A549 (cell line): ENCODE measurements around the gene SIK2. TPM values are rescaled to one million over a fixed set of nuclear protein-coding genes. Genes with fewer than 3 reads are reported as not detected.
A peak's percentile ranks its signal among the peaks of the same experiment; 100 is the strongest.

Source experiments
- ATAC-seq, 2 experiments: fragments of 200-7000 bp in 1 of 2; fragments of >200 bp in 1 of 2; cut with Nextera tagmentation in 1 of 2; cut with Tn5 transposase in 1 of 2; 3 replicates each; pipeline versions ENCODE4 v1.8.0 to v1.9.1; 2018 to 2020; ENCODE audit warnings: mild to moderate bottlenecking in 1 of 2, moderate library complexity in 1 of 2
- CTCF ChIA-PET: fragments of 300-600 bp; sonication (Branson Sonifier 250); formaldehyde crosslinking; extraction: SDS; loops from one replicate; lab custom pipeline; 2021; ENCODE audit warnings: antibody characterized with exemption, inconsistent platforms; lab: Yijun Ruan, JAX
- POLR2A ChIA-PET: fragments of 350-600 bp; formaldehyde crosslinking; extraction: SDS; loops from one replicate; lab custom pipeline; 2021; ENCODE audit warnings: antibody characterized with exemption, inconsistent platforms; lab: Yijun Ruan, JAX
- DNase-seq, 2 experiments: peaks; one replicate each; pipeline versions ENCODE4 v3.0.0 to v3.0.0-alpha.2; 2011 to 2016; ENCODE audit warnings: low read depth in 1 of 2, low spot score in 1 of 2
- FAIRE-seq: peaks from 2 replicates; lab custom pipeline; 2011; peaks lifted over from hg19 to GRCh38; lab: Jason Lieb, UNC
- H3K27ac ChIP-seq, 2 experiments: fragments of >200 bp; sonication (Bioruptor Twin); formaldehyde crosslinking; 3 replicates each; pipeline ENCODE4 v1.5.1; 2016 to 2017
- H3K4me1 ChIP-seq: fragments of >200 bp; sonication (Bioruptor Twin); formaldehyde crosslinking; 3 replicates; pipeline ENCODE4 v1.6.1; 2016
- H3K4me2 ChIP-seq: fragments of >200 bp; sonication (Bioruptor Twin); formaldehyde crosslinking; 3 replicates; pipeline ENCODE4 v1.6.1; 2016
- H3K4me3 ChIP-seq: fragments of >200 bp; sonication (Bioruptor Twin); formaldehyde crosslinking; 3 replicates; pipeline ENCODE4 v1.5.1; 2016
- H3K9me3 ChIP-seq: fragments of >200 bp; sonication (Bioruptor Twin); formaldehyde crosslinking; 3 replicates; pipeline ENCODE4 v1.6.1; 2016
- BHLHE40 ChIP-seq: IDR thresholded peaks from 2 replicates; pipeline ENCODE4 v1.6.1; 2012; ENCODE audit warnings: low read depth, low read length, inconsistent platforms
- CHD2 ChIP-seq: fragments of 150-350 bp; IDR thresholded peaks from 2 replicates; pipeline ENCODE4 v1.6.1; 2014; ENCODE audit warnings: low read length; ENCODE audit not compliant: partially characterized antibody
- CHD4 ChIP-seq: fragments of 200-600 bp; sonication (generic); IDR thresholded peaks from 2 replicates; pipeline ENCODE4 v1.6.1; 2016; ENCODE audit warnings: antibody characterized with exemption, mild to moderate bottlenecking, borderline replicate concordance
- CTCF ChIP-seq: fragments of >200 bp; sonication (Bioruptor Twin); formaldehyde crosslinking; IDR thresholded peaks from 3 replicates; pipeline ENCODE4 v1.5.1; 2016
- EP300 ChIP-seq, 2 experiments: fragments of >200 bp; sonication (Bioruptor Twin); formaldehyde crosslinking; IDR thresholded peaks; 2 replicates in 1 of 2; 3 replicates in 1 of 2; pipeline ENCODE4 v1.6.1; 2016 to 2017
- ESRRA ChIP-seq: fragments of 150-350 bp; IDR thresholded peaks from 2 replicates; pipeline ENCODE4 v1.6.1; 2014; ENCODE audit warnings: mild to moderate bottlenecking, low read length, borderline replicate concordance
- FOSL2 ChIP-seq, 2 experiments: fragments of 450-650 bp in 1 of 2; fragments of >200 bp in 1 of 2; sonication (Bioruptor Twin) in 1 of 2; formaldehyde crosslinking; IDR thresholded peaks; 2 replicates each; pipeline versions ENCODE4 v1.5.0 to v1.6.1; 2016 to 2020; ENCODE audit warnings: mild to moderate bottlenecking in 1 of 2, moderate library complexity in 1 of 2
- FOXS1 ChIP-seq: fragments of 250-450 bp; sonication (Bioruptor Pico); IDR thresholded peaks from 2 replicates; pipeline ENCODE4 v1.5.0; 2020; ENCODE audit warnings: mild to moderate bottlenecking, moderate library complexity
- HDAC2 ChIP-seq: fragments of 200-600 bp; sonication (generic); IDR thresholded peaks from 2 replicates; pipeline ENCODE4 v1.6.1; 2016
- HOXB13 ChIP-seq: fragments of 250-450 bp; sonication (Bioruptor Pico); IDR thresholded peaks from 2 replicates; pipeline ENCODE4 v1.5.0; 2020; ENCODE audit warnings: low read depth, mild to moderate bottlenecking, moderate library complexity
- KDM5A ChIP-seq: fragments of 200-600 bp; sonication (generic); IDR thresholded peaks from 2 replicates; pipeline ENCODE4 v1.6.1; 2016; ENCODE audit warnings: antibody characterized with exemption, mild to moderate bottlenecking
- MAFK ChIP-seq: fragments of 450-650 bp; IDR thresholded peaks from 2 replicates; pipeline ENCODE4 v1.6.1; 2014; ENCODE audit not compliant: partially characterized antibody
- NFE2L2 ChIP-seq: fragments of 150-350 bp; conservative IDR thresholded peaks from 2 replicates; pipeline ENCODE4 v1.6.1; 2014; ENCODE audit warnings: low read length
- NPAS2 ChIP-seq: fragments of 250-450 bp; sonication (Bioruptor Pico); IDR thresholded peaks from 2 replicates; pipeline ENCODE4 v1.8.0; 2022; ENCODE audit warnings: mild to moderate bottlenecking, moderate library complexity, borderline replicate concordance
- POLR2A ChIP-seq: IDR thresholded peaks from 2 replicates; pipeline ENCODE4 v1.6.1; 2012; ENCODE audit warnings: mild to moderate bottlenecking, low read length
- RAD21 ChIP-seq, 2 experiments: fragments of >200 bp in 1 of 2; sonication (Bioruptor Twin) in 1 of 2; formaldehyde crosslinking in 1 of 2; IDR thresholded peaks in 1 of 2; conservative IDR thresholded peaks in 1 of 2; 2 replicates in 1 of 2; 3 replicates in 1 of 2; pipeline ENCODE4 v1.6.1; 2012 to 2018; ENCODE audit warnings: inconsistent platforms in 1 of 2
- RARB ChIP-seq: fragments of 250-450 bp; sonication (Bioruptor Pico); IDR thresholded peaks from 2 replicates; pipeline ENCODE4 v1.8.0; 2021; ENCODE audit warnings: mild to moderate bottlenecking, moderate library complexity
- SMC3 ChIP-seq: fragments of >200 bp; sonication (Bioruptor Twin); formaldehyde crosslinking; IDR thresholded peaks from 3 replicates; pipeline ENCODE4 v1.6.1; 2018; ENCODE audit warnings: inconsistent platforms
- TFCP2L1 ChIP-seq: fragments of 250-450 bp; sonication (Bioruptor Pico); IDR thresholded peaks from 2 replicates; pipeline ENCODE4 v1.5.0; 2021; ENCODE audit warnings: mild to moderate bottlenecking
- WGBS: methylation state at CpG from one replicate; pipeline ENCODE4 v1.1.6; 2017; ENCODE audit errors: missing lambda C conversion rate; 5-methylcytosine and 5-hydroxymethylcytosine counted together
- polyA plus RNA-seq, 4 experiments: library from polyadenylated mRNA; depleted of rRNA in 3 of 4; stranded (reverse); fragments of >200 nt; fragmentation: RNase III in 1 of 4; extraction: RNeasy Plus Mini Kit Qiagen cat#74134 plus additional on column Dnase treatment in 1 of 4; gene quantifications; 2 replicates in 3 of 4; 3 replicates in 1 of 4; pipeline ENCODE4 v1.2.3, GENCODE V29; 2011 to 2017
- TF ChIP-seq, protein P1 (sequence below): IDR thresholded peaks from 2 replicates; pipeline ENCODE4 v1.6.1; 2012; ENCODE audit warnings: low read depth, borderline replicate concordance
- TF ChIP-seq, protein P2 (sequence below): fragments of 450-650 bp; IDR thresholded peaks from 2 replicates; pipeline ENCODE4 v1.6.1; 2014; ENCODE audit warnings: antibody characterized with exemption
- TF ChIP-seq, protein P3 (sequence below): fragments of >200 bp; sonication (Bioruptor Twin); formaldehyde crosslinking; IDR thresholded peaks from 2 replicates; pipeline ENCODE4 v1.6.1; 2016
- TF ChIP-seq, protein P4 (sequence below): fragments of 150-350 bp; IDR thresholded peaks from 2 replicates; pipeline ENCODE4 v1.6.1; 2014; ENCODE audit warnings: low read depth, mild to moderate bottlenecking, low read length
- TF ChIP-seq, protein P5 (sequence below): fragments of >200 bp; sonication (Bioruptor Twin); formaldehyde crosslinking; IDR thresholded peaks from 3 replicates; pipeline ENCODE4 v1.6.1; 2016
- TF ChIP-seq, protein P6 (sequence below): IDR thresholded peaks from 2 replicates; pipeline ENCODE4 v1.6.1; 2012

SIK2 gene
- polyA plus RNA-seq, 2 of the 4 experiments (the other 2 are of a cell fraction), result 4.5 to 9.0 TPM

DNA sequence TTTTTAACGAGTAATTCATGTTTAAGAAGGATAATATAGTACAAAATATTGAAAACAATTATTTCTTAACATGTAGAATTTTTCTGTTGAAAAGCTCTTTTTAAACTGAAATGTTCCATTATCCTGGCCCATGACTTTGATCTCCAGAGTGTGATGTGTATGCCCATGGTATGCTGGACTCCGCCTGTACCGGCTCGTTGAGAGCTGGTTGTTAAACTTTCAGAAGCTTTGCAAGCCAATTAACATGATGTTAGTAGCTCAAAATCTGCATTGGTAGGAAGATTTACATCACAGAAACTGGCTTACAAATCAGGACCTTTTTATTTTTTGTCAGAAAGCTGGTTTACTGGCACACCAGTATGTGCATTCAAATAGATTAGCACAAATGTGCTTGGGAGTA lies 15.0 kb downstream of the SIK2 start:
- Histone ChIP-seq H3K4me3 (no peak overlapping the region), H3K4me1 (no peaks in the 10 kb centered on the region), H3K4me2 (no peak overlapping the region), H3K27ac (no peak overlapping the region), H3K9me3 (no peaks in the 10 kb centered on the region)
- 95% methylated on average over 4 of the region's 4 CpGs for WGBS
- TF ChIP-seq, protein P1, sequence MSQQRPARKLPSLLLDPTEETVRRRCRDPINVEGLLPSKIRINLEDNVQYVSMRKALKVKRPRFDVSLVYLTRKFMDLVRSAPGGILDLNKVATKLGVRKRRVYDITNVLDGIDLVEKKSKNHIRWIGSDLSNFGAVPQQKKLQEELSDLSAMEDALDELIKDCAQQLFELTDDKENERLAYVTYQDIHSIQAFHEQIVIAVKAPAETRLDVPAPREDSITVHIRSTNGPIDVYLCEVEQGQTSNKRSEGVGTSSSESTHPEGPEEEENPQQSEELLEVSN, result no peak
- TF ChIP-seq ESRRA, result no peak
- TF ChIP-seq, protein P2, sequence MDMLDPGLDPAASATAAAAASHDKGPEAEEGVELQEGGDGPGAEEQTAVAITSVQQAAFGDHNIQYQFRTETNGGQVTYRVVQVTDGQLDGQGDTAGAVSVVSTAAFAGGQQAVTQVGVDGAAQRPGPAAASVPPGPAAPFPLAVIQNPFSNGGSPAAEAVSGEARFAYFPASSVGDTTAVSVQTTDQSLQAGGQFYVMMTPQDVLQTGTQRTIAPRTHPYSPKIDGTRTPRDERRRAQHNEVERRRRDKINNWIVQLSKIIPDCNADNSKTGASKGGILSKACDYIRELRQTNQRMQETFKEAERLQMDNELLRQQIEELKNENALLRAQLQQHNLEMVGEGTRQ, result no peak
- no peak for TF ChIP-seq FOSL2 (IDR thresholded peaks at IDR 0.05)
- no peak for TF ChIP-seq FOSL2 (CRISPR knock-in tag; IDR thresholded peaks at IDR 0.05)
- TF ChIP-seq, protein P3, sequence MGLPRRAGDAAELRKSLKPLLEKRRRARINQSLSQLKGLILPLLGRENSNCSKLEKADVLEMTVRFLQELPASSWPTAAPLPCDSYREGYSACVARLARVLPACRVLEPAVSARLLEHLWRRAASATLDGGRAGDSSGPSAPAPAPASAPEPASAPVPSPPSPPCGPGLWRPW, result no peak
- TF ChIP-seq NFE2L2, result no peak
- TF ChIP-seq FOXS1 (CRISPR knock-in tag), result no peak
- TF ChIP-seq, protein P4, sequence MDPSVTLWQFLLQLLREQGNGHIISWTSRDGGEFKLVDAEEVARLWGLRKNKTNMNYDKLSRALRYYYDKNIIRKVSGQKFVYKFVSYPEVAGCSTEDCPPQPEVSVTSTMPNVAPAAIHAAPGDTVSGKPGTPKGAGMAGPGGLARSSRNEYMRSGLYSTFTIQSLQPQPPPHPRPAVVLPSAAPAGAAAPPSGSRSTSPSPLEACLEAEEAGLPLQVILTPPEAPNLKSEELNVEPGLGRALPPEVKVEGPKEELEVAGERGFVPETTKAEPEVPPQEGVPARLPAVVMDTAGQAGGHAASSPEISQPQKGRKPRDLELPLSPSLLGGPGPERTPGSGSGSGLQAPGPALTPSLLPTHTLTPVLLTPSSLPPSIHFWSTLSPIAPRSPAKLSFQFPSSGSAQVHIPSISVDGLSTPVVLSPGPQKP, result no peak
- no peak for TF ChIP-seq HDAC2
- TF ChIP-seq CTCF, result no peak
- no peak for TF ChIP-seq EP300 (IDR thresholded peaks at IDR 0.05)
- TF ChIP-seq BHLHE40, result no peak
- TF ChIP-seq, protein P5, sequence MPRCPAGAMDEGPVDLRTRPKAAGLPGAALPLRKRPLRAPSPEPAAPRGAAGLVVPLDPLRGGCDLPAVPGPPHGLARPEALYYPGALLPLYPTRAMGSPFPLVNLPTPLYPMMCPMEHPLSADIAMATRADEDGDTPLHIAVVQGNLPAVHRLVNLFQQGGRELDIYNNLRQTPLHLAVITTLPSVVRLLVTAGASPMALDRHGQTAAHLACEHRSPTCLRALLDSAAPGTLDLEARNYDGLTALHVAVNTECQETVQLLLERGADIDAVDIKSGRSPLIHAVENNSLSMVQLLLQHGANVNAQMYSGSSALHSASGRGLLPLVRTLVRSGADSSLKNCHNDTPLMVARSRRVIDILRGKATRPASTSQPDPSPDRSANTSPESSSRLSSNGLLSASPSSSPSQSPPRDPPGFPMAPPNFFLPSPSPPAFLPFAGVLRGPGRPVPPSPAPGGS, result no peak
- TF ChIP-seq CHD2, result no peak
- TF ChIP-seq RAD21 (conservative IDR thresholded peaks at IDR 0.05 in 1 of 2, IDR thresholded peaks at IDR 0.05 in 1 of 2), result no peak
- TF ChIP-seq KDM5A, result no peak
- no peak for TF ChIP-seq SMC3
- no peak for FAIRE-seq
- ChIA-PET POLR2A (no interaction called here), CTCF (interaction anchor here (1.1 to 2.3 kb wide), 3 partner anchors 13 to 15 kb away, joined by 3 to 6 read pairs (median 4); partner anchors contain the start of gene SIK2)
- ATAC-seq, result no peak
- DNase-seq, result no peak

GRCh38 chr11:111620518-111620917 lies 18.3 kb downstream of the SIK2 start:
- Histone ChIP-seq H3K27ac (no peak overlapping the region), H3K4me2 (no peak overlapping the region), H3K4me3 (no peak overlapping the region), H3K9me3 (no peaks in the 10 kb centered on the region), H3K4me1 (no peaks in the 10 kb centered on the region)
- no peak for FAIRE-seq
- TF ChIP-seq CHD4 (no peak), HOXB13 (no peak), NPAS2 (no peak), RARB (CRISPR knock-in tag) (no peak), POLR2A (no peak), TFCP2L1 (CRISPR knock-in tag) (no peak), MAFK (peak; percentile 44)
- TF ChIP-seq, protein P6, sequence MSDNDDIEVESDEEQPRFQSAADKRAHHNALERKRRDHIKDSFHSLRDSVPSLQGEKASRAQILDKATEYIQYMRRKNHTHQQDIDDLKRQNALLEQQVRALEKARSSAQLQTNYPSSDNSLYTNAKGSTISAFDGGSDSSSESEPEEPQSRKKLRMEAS, result no peak
- no peak for DNase-seq
- CTCF ChIA-PET, result no interaction called here
- no peak for ATAC-seq
- POLR2A ChIA-PET, result no interaction called here
